HepG2 (cell line): ENCODE measurements around the gene CRTC2. TPM values are rescaled to one million over a fixed set of nuclear protein-coding genes. Genes with fewer than 3 reads are reported as not detected.

ENCODE experiments used
- ATF7 ChIP-seq, 2 experiments: fragments of 450-650 bp in 1 of 2; sonication (generic) in 1 of 2; formaldehyde crosslinking in 1 of 2; IDR thresholded peaks; 2 replicates each; pipeline versions ENCODE4 v1.4.0 to v1.6.1; 2016 to 2020; ENCODE audit warnings: antibody characterized with exemption in 1 of 2, mild to moderate bottlenecking in 1 of 2, missing genetic modification reagents in 1 of 2
- CHD4 ChIP-seq: fragments of 200-600 bp; sonication (generic); IDR thresholded peaks from 2 replicates; pipeline ENCODE4 v1.7.0; 2017; ENCODE audit warnings: mild to moderate bottlenecking, low read length, borderline replicate concordance
- GABPA ChIP-seq, 2 experiments: IDR thresholded peaks; 2 replicates each; pipeline ENCODE4 v1.6.1; 2011 to 2016; ENCODE audit warnings: low read depth in 2 of 2, low read length in 1 of 2, missing biosample characterization in 1 of 2, missing genetic modification characterization in 1 of 2
- ISL2 ChIP-seq: sonication (generic); formaldehyde crosslinking; IDR thresholded peaks from 2 replicates; pipeline ENCODE4 v1.5.0; 2020; ENCODE audit warnings: missing genetic modification reagents
- KDM5A ChIP-seq: fragments of 200-600 bp; sonication (generic); IDR thresholded peaks from 2 replicates; pipeline ENCODE4 v1.7.0; 2018; ENCODE audit warnings: antibody characterized with exemption, mild to moderate bottlenecking, low read length, borderline replicate concordance
- SUZ12 ChIP-seq: fragments of 150-350 bp; IDR thresholded peaks from 2 replicates; pipeline ENCODE4 v1.6.1; 2014; ENCODE audit warnings: low read depth, low read length
- ZNF558 ChIP-seq: sonication (generic); formaldehyde crosslinking; IDR thresholded peaks from 2 replicates; pipeline ENCODE4 v1.9.0; 2022; ENCODE audit warnings: mild to moderate bottlenecking, missing genetic modification reagents, borderline replicate concordance
- polyA plus RNA-seq, 8 experiments: library from polyadenylated mRNA; depleted of rRNA in 3 of 8; stranded (reverse) in 7 of 8; unstranded in 1 of 8; fragments of >200 nt; fragmentation: Illumina TruSeq in 4 of 8; extraction: Trizol in 4 of 8; gene quantifications; 2 replicates each; pipeline versions ENCODE4 v1.2.1 to v1.2.3, GENCODE V29; 2011 to 2016; ENCODE audit warnings: low read depth in 4 of 8, missing spikeins in 1 of 8, mixed read lengths in 1 of 8; ENCODE audit not compliant: insufficient read depth in 1 of 8
- total RNA-seq, 5 experiments: library from RNA; depleted of rRNA; stranded (reverse); fragments of >200 nt; fragmentation: Illumina TruSeq; extraction: Trizol; gene quantifications; 2 replicates each; pipeline ENCODE4 v1.2.3, GENCODE V29; 2016; ENCODE audit warnings: low read depth in 1 of 5
- TF ChIP-seq, protein P1 (sequence below): IDR thresholded peaks from 2 replicates; pipeline ENCODE4 v1.6.1; 2016; ENCODE audit warnings: mild to moderate bottlenecking
- TF ChIP-seq, protein P2 (sequence below): sonication (generic); formaldehyde crosslinking; IDR thresholded peaks from 2 replicates; pipeline ENCODE4 v1.5.0; 2020; ENCODE audit warnings: mild to moderate bottlenecking, missing genetic modification reagents, borderline replicate concordance
- TF ChIP-seq, protein P3 (sequence below): sonication (generic); formaldehyde crosslinking; IDR thresholded peaks from 2 replicates; pipeline ENCODE4 v1.9.0; 2021; ENCODE audit warnings: mild to moderate bottlenecking, missing genetic modification reagents
- TF ChIP-seq, protein P4 (sequence below): sonication (generic); formaldehyde crosslinking; IDR thresholded peaks from 2 replicates; pipeline ENCODE4 v1.4.0; 2020; ENCODE audit warnings: missing genetic modification reagents, low read depth, mild to moderate bottlenecking, borderline replicate concordance
- TF ChIP-seq, protein P5 (sequence below): sonication (generic); formaldehyde crosslinking; IDR thresholded peaks from 2 replicates; pipeline ENCODE4 v1.4.0; 2020; ENCODE audit warnings: missing genetic modification reagents

The CRTC2 gene
- total and polyA plus RNA-seq, 2 of the 13 experiments (the other 11 are each of a cell fraction or from before 2014, with no cell fraction given), result 6.1 to 26.7 TPM

DNA sequence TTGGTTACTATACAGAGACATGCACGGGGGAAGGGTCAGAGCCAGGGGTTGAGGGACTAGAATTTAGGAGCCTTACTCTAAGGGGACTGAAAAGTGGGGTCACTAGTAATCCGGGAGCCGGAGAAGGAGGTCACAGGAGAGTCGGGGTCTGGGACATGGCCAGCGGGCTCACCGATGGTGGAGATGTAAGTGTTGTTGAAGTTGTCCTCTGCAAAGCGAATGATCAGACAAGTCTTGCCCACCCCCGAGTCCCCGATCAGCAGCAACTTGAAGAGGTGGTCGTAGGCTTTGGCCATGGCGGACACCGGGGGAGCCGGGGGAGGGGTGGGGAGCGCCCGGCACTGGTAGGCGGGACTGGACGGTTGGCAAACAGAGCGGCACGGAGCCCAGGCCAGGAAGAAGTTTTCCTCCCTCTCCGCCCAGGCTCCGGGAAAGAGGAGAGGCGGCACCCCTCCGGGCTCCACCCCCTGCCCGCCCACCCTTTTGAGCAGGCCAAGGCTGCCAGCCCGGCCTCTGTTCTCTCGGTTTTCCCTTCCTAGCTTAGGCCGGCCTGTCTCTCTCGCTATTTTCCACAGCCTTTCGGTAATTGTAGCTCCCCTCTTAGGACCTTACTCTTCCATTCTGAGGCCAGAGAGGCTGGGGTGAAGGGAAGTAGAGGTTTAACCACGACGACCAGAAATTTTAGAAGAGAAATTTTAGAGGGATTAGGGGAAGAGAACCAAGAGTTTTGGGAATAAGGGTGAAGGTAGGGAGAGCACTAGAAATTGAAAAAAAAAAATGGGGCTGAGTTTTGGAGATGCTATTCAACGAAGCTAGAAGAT lies 27.7 kb upstream of the CRTC2 start, which contains the start of gene RAB13 (continued):
- TF ChIP-seq, protein P1, sequence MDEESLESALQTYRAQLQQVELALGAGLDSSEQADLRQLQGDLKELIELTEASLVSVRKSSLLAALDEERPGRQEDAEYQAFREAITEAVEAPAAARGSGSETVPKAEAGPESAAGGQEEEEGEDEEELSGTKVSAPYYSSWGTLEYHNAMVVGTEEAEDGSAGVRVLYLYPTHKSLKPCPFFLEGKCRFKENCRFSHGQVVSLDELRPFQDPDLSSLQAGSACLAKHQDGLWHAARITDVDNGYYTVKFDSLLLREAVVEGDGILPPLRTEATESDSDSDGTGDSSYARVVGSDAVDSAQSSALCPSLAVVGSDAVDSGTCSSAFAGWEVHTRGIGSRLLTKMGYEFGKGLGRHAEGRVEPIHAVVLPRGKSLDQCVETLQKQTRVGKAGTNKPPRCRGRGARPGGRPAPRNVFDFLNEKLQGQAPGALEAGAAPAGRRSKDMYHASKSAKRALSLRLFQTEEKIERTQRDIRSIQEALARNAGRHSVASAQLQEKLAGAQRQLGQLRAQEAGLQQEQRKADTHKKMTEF (CRISPR knock-in tag), result no peak; the same call in 1 of the 2 replicates
- TF ChIP-seq ISL2, result peak; percentile 45; the same call in 1 of the 2 replicates
- no peak for TF ChIP-seq ATF7 (IDR thresholded peaks at IDR 0.05)
- TF ChIP-seq ATF7 (CRISPR knock-in tag; IDR thresholded peaks at IDR 0.05), result 0 out of 2 replicates have a peak, but pooled peaks have one; percentile 25
- TF ChIP-seq, protein P2, sequence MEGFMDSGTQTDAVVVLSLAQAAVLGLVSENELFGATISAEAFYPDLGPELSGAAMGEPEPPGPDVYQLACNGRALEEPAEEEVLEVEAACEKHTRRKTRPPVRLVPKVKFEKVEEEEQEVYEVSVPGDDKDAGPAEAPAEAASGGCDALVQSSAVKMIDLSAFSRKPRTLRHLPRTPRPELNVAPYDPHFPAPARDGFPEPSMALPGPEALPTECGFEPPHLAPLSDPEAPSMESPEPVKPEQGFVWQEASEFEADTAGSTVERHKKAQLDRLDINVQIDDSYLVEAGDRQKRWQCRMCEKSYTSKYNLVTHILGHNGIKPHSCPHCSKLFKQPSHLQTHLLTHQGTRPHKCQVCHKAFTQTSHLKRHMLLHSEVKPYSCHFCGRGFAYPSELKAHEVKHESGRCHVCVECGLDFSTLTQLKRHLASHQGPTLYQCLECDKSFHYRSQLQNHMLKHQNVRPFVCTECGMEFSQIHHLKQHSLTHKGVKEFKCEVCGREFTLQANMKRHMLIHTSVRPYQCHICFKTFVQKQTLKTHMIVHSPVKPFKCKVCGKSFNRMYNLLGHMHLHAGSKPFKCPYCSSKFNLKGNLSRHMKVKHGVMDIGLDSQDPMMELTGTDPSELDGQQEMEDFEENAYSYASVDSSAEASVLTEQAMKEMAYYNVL (CRISPR knock-in tag), result 0 out of 2 replicates have a peak, but pooled peaks have one; percentile 34
- TF ChIP-seq SUZ12, result no peak
- TF ChIP-seq, protein P3, sequence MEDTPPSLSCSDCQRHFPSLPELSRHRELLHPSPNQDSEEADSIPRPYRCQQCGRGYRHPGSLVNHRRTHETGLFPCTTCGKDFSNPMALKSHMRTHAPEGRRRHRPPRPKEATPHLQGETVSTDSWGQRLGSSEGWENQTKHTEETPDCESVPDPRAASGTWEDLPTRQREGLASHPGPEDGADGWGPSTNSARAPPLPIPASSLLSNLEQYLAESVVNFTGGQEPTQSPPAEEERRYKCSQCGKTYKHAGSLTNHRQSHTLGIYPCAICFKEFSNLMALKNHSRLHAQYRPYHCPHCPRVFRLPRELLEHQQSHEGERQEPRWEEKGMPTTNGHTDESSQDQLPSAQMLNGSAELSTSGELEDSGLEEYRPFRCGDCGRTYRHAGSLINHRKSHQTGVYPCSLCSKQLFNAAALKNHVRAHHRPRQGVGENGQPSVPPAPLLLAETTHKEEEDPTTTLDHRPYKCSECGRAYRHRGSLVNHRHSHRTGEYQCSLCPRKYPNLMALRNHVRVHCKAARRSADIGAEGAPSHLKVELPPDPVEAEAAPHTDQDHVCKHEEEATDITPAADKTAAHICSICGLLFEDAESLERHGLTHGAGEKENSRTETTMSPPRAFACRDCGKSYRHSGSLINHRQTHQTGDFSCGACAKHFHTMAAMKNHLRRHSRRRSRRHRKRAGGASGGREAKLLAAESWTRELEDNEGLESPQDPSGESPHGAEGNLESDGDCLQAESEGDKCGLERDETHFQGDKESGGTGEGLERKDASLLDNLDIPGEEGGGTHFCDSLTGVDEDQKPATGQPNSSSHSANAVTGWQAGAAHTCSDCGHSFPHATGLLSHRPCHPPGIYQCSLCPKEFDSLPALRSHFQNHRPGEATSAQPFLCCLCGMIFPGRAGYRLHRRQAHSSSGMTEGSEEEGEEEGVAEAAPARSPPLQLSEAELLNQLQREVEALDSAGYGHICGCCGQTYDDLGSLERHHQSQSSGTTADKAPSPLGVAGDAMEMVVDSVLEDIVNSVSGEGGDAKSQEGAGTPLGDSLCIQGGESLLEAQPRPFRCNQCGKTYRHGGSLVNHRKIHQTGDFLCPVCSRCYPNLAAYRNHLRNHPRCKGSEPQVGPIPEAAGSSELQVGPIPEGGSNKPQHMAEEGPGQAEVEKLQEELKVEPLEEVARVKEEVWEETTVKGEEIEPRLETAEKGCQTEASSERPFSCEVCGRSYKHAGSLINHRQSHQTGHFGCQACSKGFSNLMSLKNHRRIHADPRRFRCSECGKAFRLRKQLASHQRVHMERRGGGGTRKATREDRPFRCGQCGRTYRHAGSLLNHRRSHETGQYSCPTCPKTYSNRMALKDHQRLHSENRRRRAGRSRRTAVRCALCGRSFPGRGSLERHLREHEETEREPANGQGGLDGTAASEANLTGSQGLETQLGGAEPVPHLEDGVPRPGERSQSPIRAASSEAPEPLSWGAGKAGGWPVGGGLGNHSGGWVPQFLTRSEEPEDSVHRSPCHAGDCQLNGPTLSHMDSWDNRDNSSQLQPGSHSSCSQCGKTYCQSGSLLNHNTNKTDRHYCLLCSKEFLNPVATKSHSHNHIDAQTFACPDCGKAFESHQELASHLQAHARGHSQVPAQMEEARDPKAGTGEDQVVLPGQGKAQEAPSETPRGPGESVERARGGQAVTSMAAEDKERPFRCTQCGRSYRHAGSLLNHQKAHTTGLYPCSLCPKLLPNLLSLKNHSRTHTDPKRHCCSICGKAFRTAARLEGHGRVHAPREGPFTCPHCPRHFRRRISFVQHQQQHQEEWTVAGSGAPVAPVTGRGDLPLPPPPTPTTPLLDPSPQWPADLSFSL, result no peak
- TF ChIP-seq, protein P4, sequence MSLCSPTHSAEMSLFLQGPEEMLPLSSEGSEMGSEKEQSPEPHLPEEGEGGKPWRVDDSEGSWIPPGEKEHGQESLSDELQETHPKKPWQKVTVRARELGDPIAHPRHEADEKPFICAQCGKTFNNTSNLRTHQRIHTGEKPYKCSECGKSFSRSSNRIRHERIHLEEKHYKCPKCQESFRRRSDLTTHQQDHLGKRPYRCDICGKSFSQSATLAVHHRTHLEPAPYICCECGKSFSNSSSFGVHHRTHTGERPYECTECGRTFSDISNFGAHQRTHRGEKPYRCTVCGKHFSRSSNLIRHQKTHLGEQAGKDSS (CRISPR knock-in tag), result 0 out of 2 replicates have a peak, but pooled peaks have one; percentile 37
- TF ChIP-seq GABPA (IDR thresholded peaks at IDR 0.05; ENCODE audit: low read depth, low read length), result no peak
- TF ChIP-seq GABPA (CRISPR knock-in tag; IDR thresholded peaks at IDR 0.05; ENCODE audit: low read depth), result peak; percentile 8; the same call in 1 of the 2 replicates
- peak; percentile 74; the same call in 1 of the 2 replicates for TF ChIP-seq KDM5A
- 0 out of 2 replicates have a peak, but pooled peaks have one; percentile 21 for TF ChIP-seq ZNF558 (CRISPR knock-in tag)
- TF ChIP-seq, protein P5, sequence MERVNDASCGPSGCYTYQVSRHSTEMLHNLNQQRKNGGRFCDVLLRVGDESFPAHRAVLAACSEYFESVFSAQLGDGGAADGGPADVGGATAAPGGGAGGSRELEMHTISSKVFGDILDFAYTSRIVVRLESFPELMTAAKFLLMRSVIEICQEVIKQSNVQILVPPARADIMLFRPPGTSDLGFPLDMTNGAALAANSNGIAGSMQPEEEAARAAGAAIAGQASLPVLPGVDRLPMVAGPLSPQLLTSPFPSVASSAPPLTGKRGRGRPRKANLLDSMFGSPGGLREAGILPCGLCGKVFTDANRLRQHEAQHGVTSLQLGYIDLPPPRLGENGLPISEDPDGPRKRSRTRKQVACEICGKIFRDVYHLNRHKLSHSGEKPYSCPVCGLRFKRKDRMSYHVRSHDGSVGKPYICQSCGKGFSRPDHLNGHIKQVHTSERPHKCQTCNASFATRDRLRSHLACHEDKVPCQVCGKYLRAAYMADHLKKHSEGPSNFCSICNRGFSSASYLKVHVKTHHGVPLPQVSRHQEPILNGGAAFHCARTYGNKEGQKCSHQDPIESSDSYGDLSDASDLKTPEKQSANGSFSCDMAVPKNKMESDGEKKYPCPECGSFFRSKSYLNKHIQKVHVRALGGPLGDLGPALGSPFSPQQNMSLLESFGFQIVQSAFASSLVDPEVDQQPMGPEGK (CRISPR knock-in tag), result peak; percentile 55
- peak; percentile 60; the same call in 1 of the 2 replicates for TF ChIP-seq CHD4
